ENCODE results near the gene RBM23.

Gene RBM23

DNA sequence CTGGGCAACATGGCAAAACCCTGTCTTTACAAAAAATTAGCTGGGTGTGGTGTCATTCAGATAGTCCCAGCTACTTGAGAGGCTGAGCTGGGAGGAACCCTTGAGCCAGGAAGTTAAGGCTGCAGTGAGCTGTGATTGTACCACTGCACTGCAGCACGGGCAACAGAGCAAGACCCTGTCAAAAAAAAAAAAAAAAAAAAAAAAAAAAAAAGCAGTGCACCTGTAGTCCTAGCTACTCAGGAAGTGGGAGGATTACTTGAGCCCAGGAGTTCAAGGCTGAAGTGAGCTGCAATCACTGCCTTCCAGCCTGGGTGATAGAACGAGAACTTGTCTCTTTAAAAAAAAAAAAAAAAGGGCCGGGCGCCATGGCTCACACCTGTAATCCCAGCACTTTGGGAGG is 30.3 kb downstream of the RBM23 start:
- Histone ChIP-seq H3K4me1 (ENCODE audit: control insufficient read depth in 1 of 2, insufficient read depth in 2 of 2, low read length in 2 of 2) (peaks cover 24 to 36% of the 10 kb centered on the region in 2 donors), H3K4me3 (ENCODE audit: low read depth in 1 of 2, low read length in 2 of 2) (no peak overlapping the region), H3K9me3 (ENCODE audit: control insufficient read depth in 1 of 2, low read length in 2 of 2) (no peaks in the 10 kb centered on the region), H3K27ac (ENCODE audit: low read depth, low read length) (no peak overlapping the region), H3K27me3 (ENCODE audit: control insufficient read depth in 1 of 2, insufficient read depth in 2 of 2, low read length in 2 of 2) (no peaks in the 10 kb centered on the region), H3K9ac (ENCODE audit: low read depth in 1 of 2, low read length in 2 of 2) (no peak overlapping the region), H3K36me3 (ENCODE audit: control insufficient read depth in 1 of 2, insufficient read depth in 2 of 2, low read length in 2 of 2) (no peaks in the 10 kb centered on the region)

DNA sequence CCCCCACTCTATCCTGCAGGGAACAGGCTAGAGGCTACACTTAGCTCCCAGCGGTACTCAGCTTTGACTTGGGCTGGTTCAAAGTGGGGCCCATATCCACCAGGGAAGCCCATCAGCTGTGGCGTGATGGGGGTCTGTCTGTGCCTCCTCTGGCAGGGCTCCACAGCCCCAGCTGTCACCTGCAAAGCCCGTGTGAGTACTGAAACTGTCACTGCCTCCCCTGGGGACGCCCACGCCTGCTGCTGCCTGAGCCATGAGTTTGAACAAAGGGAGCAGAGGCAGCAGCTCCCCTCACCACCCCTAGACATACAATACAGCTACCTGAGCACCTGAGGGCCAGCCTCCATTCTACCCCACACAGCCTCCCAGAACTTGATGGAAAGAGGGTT is 31.0 kb downstream of the RBM23 start:
- Histone ChIP-seq H3K4me3 (ENCODE audit: low read depth in 1 of 2, low read length in 2 of 2) (peak overlapping the region; percentile 57 to 72), H3K27ac (ENCODE audit: low read depth, low read length) (no peak overlapping the region), H3K4me1 (ENCODE audit: control insufficient read depth in 1 of 2, insufficient read depth in 2 of 2, low read length in 2 of 2) (peaks cover 29 to 41% of the 10 kb centered on the region in 2 donors), H3K9ac (ENCODE audit: low read depth in 1 of 2, low read length in 2 of 2) (peak overlapping the region; percentile 13 to 48), H3K9me3 (ENCODE audit: control insufficient read depth in 1 of 2, low read length in 2 of 2) (no peaks in the 10 kb centered on the region), H3K36me3 (ENCODE audit: control insufficient read depth in 1 of 2, insufficient read depth in 2 of 2, low read length in 2 of 2) (no peaks in the 10 kb centered on the region), H3K27me3 (ENCODE audit: control insufficient read depth in 1 of 2, insufficient read depth in 2 of 2, low read length in 2 of 2) (no peaks in the 10 kb centered on the region)

DNA sequence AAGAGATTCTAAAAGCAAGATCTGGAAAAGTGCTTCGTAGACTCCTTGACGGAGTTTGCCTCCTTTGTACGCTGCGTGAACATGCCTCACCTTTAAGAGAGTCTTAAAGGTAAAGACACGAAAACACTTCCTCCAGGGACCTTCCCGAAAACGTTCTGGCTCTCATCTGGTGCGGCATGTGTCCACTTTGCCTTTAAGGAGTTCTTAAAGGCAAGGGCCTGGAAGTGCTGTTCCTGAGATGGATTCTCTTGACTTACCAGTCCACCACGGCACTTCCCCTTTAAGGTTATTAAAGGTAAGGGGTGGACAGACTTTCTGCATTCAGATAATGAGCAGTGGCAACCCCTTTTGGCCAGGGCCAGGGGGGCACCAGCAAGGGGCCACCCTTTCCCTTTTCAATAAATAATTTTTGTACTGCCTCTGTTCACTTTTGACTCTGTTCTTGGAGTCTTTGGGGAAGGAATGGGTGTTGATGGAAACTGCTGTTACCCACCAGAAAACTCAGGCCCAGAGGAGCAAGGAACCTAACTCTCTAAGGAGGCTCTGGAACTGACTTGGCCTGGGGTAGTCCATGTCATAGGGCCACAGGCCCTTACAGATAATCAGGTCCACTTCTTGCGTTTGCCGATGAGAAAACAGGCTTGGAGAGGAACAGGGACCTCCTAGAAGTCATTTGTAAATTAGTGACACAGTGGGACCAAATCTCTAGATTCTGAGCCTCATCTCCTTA is 31.5 kb downstream of the RBM23 start:
- Histone ChIP-seq H3K9ac (ENCODE audit: low read depth in 1 of 2, low read length in 2 of 2) (peak overlapping the region; percentile 35 to 48), H3K4me3 (ENCODE audit: low read depth in 1 of 2, low read length in 2 of 2) (peak overlapping the region; percentile 57 to 72), H3K27me3 (ENCODE audit: control insufficient read depth in 1 of 2, insufficient read depth in 2 of 2, low read length in 2 of 2) (no peaks in the 10 kb centered on the region), H3K36me3 (ENCODE audit: control insufficient read depth in 1 of 2, insufficient read depth in 2 of 2, low read length in 2 of 2) (no peaks in the 10 kb centered on the region), H3K27ac (ENCODE audit: low read depth, low read length) (peak overlapping the region; percentile 57), H3K9me3 (ENCODE audit: control insufficient read depth in 1 of 2, low read length in 2 of 2) (no peaks in the 10 kb centered on the region), H3K4me1 (ENCODE audit: control insufficient read depth in 1 of 2, insufficient read depth in 2 of 2, low read length in 2 of 2) (peaks cover 33 to 46% of the 10 kb centered on the region in 2 donors)

DNA sequence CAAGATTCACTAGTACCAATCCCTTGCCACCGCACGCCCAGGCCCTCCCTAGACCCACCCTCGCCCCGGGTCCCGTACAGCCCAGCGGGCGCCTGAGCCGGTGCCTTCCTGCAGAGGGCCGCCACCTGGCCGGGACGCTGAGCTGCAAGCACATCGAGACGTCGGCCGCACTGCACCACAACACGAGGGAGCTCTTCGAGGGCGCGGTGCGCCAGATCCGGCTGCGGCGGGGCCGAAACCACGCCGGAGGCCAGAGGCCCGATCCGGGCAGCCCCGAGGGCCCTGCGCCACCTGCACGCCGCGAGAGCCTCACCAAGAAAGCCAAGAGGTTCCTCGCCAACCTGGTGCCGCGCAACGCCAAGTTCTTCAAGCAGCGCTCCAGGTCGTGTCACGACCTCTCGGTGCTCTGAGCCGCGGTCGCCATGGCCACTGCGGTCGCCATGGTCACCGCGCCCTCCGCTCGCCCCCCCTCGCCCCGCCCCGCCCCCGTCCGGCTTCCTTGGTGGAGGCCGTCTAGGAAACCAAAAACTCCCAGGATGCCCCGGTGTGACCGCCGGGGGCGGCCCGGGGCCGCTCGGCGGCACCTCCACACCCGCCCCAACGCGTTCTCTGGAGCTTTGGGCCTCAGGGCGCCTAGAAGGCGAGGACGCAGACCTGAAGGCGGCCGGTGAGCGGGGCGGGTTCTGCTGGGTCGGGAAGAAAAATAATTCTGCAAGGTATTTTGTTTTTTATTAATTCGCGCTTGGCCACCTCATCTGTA is 32.3 kb downstream of the RBM23 start:
- H3K9ac ChIP-seq (ENCODE audit: low read depth in 1 of 2, low read length in 2 of 2) = peak overlapping the region; percentile 45 to 48
- H3K9me3 ChIP-seq (ENCODE audit: control insufficient read depth in 1 of 2, low read length in 2 of 2) = no peaks in the 10 kb centered on the region
- H3K4me1 ChIP-seq (ENCODE audit: control insufficient read depth in 1 of 2, insufficient read depth in 2 of 2, low read length in 2 of 2) = peaks cover 37 to 46% of the 10 kb centered on the region in 2 donors
- H3K4me3 ChIP-seq (ENCODE audit: low read depth in 1 of 2, low read length in 2 of 2) = peak overlapping the region; percentile 57 to 72
- peak overlapping the region; percentile 57 for H3K27ac ChIP-seq (ENCODE audit: low read depth, low read length)
- no peaks in the 10 kb centered on the region for H3K27me3 ChIP-seq (ENCODE audit: control insufficient read depth in 1 of 2, insufficient read depth in 2 of 2, low read length in 2 of 2)
- no peaks in the 10 kb centered on the region for H3K36me3 ChIP-seq (ENCODE audit: control insufficient read depth in 1 of 2, insufficient read depth in 2 of 2, low read length in 2 of 2)

DNA sequence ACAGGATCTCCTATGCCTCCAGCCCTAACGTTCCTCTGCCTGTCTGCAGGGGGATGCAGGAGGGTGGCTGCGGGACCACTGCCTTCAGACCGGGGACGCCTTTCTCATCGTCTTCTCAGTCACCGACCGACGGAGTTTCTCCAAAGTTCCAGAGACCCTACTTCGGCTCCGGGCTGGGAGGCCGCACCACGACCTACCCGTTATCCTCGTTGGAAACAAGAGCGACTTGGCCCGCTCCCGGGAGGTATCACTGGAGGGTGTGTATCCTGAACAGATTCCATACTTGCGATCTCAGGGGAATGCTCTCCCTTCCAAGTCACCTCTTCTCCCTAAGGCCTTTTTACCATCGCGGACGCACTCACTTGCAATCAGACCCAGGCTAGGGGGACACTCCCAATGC is 33.0 kb downstream of the RBM23 start:
- H3K4me1 ChIP-seq (ENCODE audit: control insufficient read depth in 1 of 2, insufficient read depth in 2 of 2, low read length in 2 of 2) = peaks cover 37 to 46% of the 10 kb centered on the region in 2 donors
- no peaks in the 10 kb centered on the region for H3K36me3 ChIP-seq (ENCODE audit: control insufficient read depth in 1 of 2, insufficient read depth in 2 of 2, low read length in 2 of 2)
- H3K9ac ChIP-seq (ENCODE audit: low read depth in 1 of 2, low read length in 2 of 2) = peak overlapping the region in 1 of 2 donors; percentile 48
- no peaks in the 10 kb centered on the region for H3K27me3 ChIP-seq (ENCODE audit: control insufficient read depth in 1 of 2, insufficient read depth in 2 of 2, low read length in 2 of 2)
- H3K27ac ChIP-seq (ENCODE audit: low read depth, low read length) = no peak overlapping the region
- no peaks in the 10 kb centered on the region for H3K9me3 ChIP-seq (ENCODE audit: control insufficient read depth in 1 of 2, low read length in 2 of 2)
- peak overlapping the region; percentile 57 to 72 for H3K4me3 ChIP-seq (ENCODE audit: low read depth in 1 of 2, low read length in 2 of 2)

DNA sequence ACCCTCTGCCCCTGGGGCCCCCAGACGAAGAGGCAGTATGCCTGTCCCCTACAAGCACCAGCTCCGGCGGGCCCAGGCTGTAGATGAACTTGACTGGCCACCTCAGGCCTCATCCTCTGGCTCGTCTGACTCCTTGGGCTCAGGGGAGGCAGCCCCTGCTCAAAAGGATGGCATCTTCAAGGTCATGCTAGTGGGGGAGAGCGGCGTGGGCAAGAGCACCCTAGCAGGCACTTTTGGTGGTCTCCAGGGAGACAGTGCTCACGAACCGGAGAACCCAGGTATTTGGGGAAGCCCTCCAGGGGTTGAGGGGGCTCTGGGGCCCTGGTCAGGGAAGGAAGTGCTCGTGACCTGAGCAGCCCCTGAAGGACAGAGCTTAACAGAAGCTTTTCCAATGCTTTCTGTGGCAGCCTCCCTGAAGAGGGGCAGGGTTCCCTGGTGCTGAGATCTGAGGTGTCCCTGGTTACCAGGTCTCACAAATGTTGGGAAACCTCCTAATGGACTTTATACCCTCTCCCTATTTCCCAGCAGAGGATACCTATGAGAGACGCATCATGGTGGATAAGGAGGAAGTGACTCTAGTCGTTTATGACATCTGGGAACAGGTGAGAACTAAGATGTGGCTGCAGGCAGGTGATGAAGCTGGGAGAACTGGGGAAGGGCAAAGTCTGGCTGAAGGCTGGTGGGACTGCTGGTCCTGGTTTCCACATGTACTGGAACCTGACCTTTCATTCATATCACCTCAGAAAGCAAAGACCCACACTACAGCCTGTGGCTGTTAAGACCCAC is 34.0 kb downstream of the RBM23 start:
- Histone ChIP-seq H3K4me3 (ENCODE audit: low read depth in 1 of 2, low read length in 2 of 2) (no peak overlapping the region), H3K4me1 (ENCODE audit: control insufficient read depth in 1 of 2, insufficient read depth in 2 of 2, low read length in 2 of 2) (peaks cover 37 to 46% of the 10 kb centered on the region in 2 donors), H3K9me3 (ENCODE audit: control insufficient read depth in 1 of 2, low read length in 2 of 2) (no peaks in the 10 kb centered on the region)

DNA sequence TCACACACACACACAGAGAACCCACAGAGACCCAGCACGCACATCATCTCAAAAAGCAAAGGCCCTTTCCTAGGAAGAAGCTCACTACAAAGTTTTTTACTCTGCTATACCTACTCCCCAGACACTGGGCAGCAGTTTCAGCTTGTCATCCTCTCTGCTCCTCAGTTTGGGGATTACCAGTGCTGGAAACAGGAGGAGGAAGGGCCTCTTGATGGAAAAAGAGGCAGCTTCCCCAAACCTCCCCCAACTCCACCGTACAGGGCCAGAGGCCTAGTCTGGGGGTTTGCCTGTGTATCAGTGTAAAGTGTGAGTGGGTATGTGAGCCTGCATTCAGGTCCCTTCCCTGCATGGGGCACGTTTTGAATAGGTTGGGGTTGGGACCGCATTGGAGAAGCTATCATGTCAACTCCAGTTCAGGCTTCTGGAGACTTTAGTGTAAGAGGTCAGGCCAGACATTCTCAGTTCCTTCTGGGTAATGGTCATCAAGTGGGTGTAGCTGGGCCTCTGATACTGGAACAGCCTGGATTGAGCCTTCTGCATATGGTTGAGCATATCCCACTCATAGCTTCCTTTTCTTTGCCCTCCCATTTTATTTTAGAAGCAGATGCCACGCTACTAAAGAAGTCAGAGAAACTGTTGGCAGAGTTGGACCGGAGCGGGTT is 34.7 kb downstream of the RBM23 start:
- Histone ChIP-seq H3K9ac (ENCODE audit: low read depth in 1 of 2, low read length in 2 of 2) (no peak overlapping the region), H3K27me3 (ENCODE audit: control insufficient read depth in 1 of 2, insufficient read depth in 2 of 2, low read length in 2 of 2) (no peaks in the 10 kb centered on the region), H3K4me3 (ENCODE audit: low read depth in 1 of 2, low read length in 2 of 2) (no peak overlapping the region), H3K4me1 (ENCODE audit: control insufficient read depth in 1 of 2, insufficient read depth in 2 of 2, low read length in 2 of 2) (peaks cover 37 to 46% of the 10 kb centered on the region in 2 donors), H3K9me3 (ENCODE audit: control insufficient read depth in 1 of 2, low read length in 2 of 2) (no peaks in the 10 kb centered on the region), H3K27ac (ENCODE audit: low read depth, low read length) (no peak overlapping the region), H3K36me3 (ENCODE audit: control insufficient read depth in 1 of 2, insufficient read depth in 2 of 2, low read length in 2 of 2) (peaks cover 2 to 5% of the 10 kb centered on the region in 2 donors)

More for the DNA sequence above, 34.0 kb downstream of the RBM23 start:
- Histone ChIP-seq H3K27ac (ENCODE audit: low read depth, low read length) (no peak overlapping the region), H3K36me3 (ENCODE audit: control insufficient read depth in 1 of 2, insufficient read depth in 2 of 2, low read length in 2 of 2) (no peaks in the 10 kb centered on the region), H3K9ac (ENCODE audit: low read depth in 1 of 2, low read length in 2 of 2) (peak overlapping the region in 1 of 2 donors; percentile 28), H3K27me3 (ENCODE audit: control insufficient read depth in 1 of 2, insufficient read depth in 2 of 2, low read length in 2 of 2) (no peaks in the 10 kb centered on the region)

DNA sequence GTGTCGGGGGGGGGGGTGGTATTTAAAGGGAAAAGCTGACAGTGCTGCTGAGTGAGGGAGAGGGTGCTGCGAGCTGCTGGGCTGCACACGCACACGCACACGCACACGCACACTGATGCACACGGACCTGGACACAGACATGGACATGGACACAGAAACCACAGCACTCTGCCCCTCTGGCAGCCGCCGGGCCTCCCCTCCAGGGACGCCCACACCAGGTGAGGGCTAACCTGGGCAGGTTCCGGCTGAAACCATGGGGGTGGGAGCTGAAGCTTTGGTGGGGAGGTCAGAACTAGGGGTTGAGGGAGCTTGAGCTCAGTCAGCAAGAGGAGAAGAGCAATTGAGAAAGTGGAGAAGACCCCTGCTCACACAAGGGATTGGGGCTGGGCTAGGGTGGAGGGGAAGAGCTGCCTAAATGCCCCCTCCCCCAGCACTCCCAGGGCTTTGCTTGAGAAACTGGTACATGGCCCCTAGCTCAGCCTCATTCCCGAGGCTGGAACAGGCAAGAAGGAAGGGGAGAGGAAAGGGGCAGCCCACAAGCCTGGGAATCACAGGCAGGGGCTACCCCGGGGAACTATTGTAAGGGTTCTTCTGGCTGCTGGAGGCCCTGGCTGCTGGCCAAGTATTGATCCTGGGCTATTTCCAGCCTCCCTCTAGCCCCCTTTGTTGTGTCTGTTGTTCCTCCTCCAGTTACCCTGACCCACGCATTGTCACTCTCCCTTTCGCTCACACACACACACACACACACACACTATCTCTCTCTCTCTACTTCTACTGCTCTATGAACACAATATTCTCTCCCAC is 35.6 kb downstream of the RBM23 start, which contains the start of gene REM2:
TSS of gene REM2 (plus strand) at position 50 of the 804 bp plus-strand sequence. CDS start at position 116, 66 bp downstream.
- H3K4me1 ChIP-seq (ENCODE audit: control insufficient read depth in 1 of 2, insufficient read depth in 2 of 2, low read length in 2 of 2) = peaks cover 37 to 39% of the 10 kb centered on the region in 2 donors
- H3K9ac ChIP-seq (ENCODE audit: low read depth in 1 of 2, low read length in 2 of 2) = no peak within 1 kb of the TSS
- no peak within 1 kb of the TSS for H3K27ac ChIP-seq (ENCODE audit: low read depth, low read length)
- H3K9me3 ChIP-seq (ENCODE audit: control insufficient read depth in 1 of 2, low read length in 2 of 2) = no peaks in the 10 kb centered on the region
- no peaks in the 10 kb centered on the region for H3K27me3 ChIP-seq (ENCODE audit: control insufficient read depth in 1 of 2, insufficient read depth in 2 of 2, low read length in 2 of 2)
- peaks cover 10 to 13% of the 10 kb centered on the region in 2 donors for H3K36me3 ChIP-seq (ENCODE audit: control insufficient read depth in 1 of 2, insufficient read depth in 2 of 2, low read length in 2 of 2)
- peak within 1 kb of the TSS in 1 of 2 donors; percentile 7 for H3K4me3 ChIP-seq (ENCODE audit: low read depth in 1 of 2, low read length in 2 of 2)

Data from duodenal mucosa (tissue), 2 donors.